ENCODE data around the gene HMMR.
A peak's percentile ranks its signal among the peaks of the same experiment; 100 is the strongest.
"Not testable (repeated sequence)": the region's sequence is repeated elsewhere in the genome, so short reads cannot be mapped to it uniquely, and the experiment has no call there.

Gene HMMR, protein sequence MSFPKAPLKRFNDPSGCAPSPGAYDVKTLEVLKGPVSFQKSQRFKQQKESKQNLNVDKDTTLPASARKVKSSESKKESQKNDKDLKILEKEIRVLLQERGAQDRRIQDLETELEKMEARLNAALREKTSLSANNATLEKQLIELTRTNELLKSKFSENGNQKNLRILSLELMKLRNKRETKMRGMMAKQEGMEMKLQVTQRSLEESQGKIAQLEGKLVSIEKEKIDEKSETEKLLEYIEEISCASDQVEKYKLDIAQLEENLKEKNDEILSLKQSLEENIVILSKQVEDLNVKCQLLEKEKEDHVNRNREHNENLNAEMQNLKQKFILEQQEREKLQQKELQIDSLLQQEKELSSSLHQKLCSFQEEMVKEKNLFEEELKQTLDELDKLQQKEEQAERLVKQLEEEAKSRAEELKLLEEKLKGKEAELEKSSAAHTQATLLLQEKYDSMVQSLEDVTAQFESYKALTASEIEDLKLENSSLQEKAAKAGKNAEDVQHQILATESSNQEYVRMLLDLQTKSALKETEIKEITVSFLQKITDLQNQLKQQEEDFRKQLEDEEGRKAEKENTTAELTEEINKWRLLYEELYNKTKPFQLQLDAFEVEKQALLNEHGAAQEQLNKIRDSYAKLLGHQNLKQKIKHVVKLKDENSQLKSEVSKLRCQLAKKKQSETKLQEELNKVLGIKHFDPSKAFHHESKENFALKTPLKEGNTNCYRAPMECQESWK

DNA sequence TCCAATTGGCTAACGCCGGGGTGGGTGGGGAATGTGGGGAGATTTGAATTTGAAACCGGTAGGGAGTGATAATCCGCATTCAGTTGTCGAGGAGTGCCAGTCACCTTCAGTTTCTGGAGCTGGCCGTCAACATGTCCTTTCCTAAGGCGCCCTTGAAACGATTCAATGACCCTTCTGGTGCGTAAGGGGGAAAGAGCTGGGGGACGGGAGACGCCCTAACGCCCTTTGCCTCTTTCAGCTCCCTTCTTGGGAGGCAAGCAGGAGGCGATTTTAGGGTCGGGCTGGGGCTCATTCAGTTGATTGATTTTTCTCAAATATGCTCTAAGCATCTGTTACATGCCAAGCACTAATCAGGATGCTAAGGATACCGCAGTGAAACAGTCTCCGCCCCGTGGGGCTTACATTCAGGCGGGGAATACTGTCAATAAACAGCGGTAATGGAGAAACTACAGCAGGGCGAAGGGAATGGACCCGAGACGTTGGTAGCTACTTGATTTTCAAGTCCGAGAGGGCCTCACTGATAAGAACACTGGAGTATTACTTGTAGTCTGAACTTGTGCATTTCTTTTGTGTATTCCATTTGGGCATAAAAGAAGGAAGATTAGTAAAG is at the start of gene HMMR:
Gene HMMR, plus strand, starts transcription at position 71 of the 610 bp plus-strand sequence. Its CDS starts 61 bp downstream, at position 132.
- no peak for DNase-seq (ENCODE audit: low read depth, low spot score)

DNA sequence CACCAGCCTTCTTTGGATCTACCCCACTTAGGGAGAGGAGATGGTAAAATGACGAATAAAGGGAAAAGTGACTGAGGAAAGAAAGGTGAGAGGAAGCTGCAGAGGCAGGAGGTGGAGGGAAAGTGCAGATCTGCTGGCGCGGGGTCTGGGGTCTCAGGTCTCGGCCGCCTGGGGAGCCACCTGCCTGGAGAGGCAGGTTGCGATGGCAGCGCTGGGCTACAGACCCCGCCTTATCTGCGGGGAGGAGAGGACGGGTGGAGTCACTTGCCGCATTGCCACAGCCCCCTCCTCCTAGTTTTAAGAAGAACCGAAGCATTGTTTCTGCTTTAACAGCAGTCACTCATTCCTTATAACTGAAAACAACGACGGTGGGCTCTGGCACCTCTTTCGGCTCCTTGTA is 44.8 kb upstream of the HMMR start:
- DNase-seq (ENCODE audit: low read depth, low spot score) = not testable (repeated sequence)

DNA sequence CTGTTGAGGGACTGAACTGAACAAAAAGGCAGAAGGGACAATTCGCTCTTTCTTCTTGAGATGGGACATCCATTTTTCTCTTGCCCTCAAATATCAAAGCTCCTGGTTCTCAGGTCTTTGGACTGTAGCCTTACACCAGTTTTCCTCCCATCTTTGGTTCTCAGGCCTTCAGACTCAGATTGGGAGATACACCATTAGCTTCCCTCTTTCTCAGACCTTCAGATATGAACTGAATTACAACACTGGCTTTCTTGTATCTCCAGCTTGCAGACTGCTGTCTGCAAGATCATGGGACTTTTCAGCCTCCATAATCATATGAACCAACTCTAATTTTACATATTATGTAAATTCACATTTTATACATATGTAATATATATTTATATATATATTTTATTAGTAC is 35.6 kb upstream of the HMMR start:
- DNase-seq (ENCODE audit: low read depth, low spot score) = no peak

DNA sequence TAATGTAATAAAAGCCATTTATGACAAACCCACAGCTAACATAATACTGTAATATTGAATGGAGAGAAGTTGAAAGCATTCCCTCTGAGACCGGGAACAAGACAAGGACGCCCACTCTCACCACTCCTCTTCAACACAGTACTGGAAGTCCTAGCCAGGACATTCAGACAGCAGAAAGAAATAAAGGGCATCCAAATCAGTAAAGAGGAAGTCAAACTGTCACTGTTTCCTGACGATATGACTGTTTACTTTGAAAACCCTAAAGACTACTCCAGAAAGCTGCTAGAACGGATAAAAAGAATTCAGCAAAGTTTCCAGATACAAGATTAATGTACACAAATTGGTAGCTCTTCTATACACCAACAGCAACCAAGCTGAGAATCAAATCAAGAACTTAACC is 34.3 kb upstream of the HMMR start:
- not testable (repeated sequence) for DNase-seq (ENCODE audit: low read depth, low spot score)

DNA sequence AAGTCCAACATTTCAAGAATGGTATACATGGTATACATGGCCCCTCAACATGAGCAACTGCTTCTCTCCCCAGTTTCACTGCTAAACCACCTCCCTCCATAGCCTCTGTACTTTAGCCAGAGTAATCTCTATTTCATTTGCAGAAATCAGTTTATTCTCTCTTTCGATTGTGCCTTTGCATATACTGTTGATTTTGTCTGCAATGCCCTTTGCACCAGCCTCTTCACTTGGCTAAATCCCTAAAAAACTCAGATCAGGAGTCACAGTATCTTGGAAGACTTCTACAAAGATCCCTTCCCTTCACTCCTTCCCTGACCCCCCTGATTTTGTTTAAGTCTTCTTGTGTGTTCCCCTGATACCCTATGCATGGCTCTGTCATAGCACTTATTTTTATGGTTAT is 27.9 kb upstream of the HMMR start:
- no peak for DNase-seq (ENCODE audit: low read depth, low spot score)

DNA sequence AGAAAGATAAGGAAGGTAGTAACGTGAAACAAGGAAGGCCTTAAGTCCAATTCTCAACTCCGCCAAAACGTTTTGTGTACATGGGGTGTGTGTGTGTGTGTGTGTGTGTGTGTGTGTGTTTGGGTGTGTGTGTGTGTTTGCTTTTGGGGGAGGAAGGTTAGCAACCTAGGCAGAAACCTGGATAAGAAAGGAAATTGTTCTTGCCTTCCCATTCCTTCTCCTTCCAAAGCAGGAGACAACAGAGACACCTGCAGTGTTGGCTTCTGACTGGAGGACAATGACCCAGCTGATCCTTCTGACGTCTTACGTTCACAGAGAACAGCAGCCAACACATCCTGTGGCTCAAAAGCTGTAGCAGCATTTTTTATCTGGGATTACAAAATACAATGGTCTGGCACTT is 27.2 kb upstream of the HMMR start:
- no peak for DNase-seq (ENCODE audit: low read depth, low spot score)

DNA sequence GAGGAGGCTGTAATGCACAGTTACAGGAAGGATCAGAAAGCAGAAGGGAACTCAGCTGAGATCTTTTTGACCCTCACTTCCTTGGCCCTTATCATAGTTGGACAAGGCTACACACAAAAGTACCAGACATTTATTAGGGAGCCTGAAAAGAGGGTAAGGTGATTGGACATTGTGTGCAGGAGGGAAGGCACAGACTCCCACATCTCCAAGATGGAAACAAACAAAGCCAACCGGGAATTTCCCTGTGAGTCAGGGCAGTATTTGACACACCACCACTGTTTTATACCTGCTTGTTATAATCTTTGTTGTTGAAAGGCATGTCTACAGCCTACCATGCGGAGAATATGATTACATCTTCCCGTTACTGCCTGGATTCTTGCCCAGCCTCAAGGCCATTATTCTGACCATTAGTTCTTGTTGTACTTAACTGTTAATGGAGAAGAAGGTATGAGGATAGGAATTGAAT is 26.0 kb upstream of the HMMR start:
- DNase-seq (ENCODE audit: low read depth, low spot score) = no peak

DNA sequence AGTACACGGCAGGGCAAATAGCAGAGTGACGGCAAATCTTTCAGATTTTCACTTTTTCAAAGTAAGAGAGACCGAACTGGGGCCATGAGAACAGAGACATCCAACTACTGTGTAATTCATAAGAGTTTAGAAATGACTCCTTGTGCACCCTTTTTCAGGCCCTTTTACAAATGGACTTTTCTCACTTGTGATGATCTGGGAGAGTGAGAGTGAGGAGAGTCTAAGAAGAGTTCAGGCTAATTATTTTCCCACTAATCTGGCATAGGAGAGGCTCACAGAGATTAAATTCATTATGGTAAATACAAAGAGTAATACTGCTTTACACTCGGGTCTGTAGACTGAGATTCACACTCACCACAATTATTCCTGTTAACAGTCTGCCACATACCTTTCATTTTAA is 23.9 kb upstream of the HMMR start:
- no peak for DNase-seq (ENCODE audit: low read depth, low spot score)

DNA sequence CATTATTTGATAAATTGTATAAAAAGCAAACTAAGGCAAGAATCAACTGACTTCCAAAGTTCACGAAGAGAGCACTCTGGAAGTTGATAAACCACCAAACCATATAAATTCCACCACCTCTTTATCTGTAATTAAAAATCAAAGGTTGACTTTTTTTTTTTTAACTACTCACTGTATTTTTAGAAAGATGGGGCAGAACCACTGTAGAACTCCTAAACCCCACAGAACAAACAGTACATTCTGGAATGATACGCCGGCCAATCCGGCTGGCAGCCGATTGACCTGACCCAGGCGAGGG is 23.5 kb upstream of the HMMR start:
- no peak for DNase-seq (ENCODE audit: low read depth, low spot score)

DNA sequence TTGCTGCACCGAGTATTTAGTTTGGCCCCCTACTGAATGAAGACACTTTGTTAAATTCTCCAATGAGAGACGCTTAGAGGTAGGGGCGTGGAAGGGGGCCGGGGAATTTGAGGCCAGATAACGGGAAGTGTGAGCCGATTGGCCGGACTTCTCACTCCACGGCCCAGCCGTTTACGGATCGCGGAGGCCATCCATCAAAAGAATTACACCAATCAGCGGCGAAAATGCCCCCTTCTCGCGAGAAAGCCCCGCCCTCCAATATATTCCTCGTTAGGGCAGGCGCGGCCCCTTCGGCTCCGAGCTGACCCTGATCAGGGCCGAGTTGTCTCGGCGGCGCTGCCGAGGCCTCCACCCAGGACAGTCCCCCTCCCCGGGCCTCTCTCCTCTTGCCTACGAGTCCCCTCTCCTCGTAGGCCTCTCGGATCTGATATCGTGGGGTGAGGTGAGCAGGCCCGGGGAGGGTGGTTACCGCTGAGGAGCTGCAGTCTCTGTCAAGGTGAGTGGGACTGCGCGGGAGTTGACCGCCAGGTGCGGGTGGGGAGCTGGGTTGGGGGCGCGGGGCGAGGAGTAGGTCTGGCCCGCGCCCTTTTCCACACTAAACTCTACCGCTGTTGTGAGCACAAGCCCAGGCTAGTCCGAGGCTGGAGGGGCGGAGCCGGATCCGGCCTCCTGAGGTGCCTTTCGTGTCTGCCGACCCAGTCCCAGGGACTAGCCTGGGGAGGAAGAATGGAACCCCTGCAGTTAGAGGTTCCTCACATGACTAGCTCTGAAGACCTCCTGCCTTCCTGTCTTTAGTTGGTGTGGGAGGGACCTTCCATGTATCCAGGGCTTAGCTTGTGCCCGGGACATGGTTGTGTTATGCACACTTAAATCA is 22.9 kb upstream of the HMMR start, which contains the start of gene CCNG1:
Gene CCNG1, plus strand, starts transcription at position 287 of the 874 bp plus-strand sequence. CDS start 1,662 bp downstream, outside the sequence.
- peak; percentile 81 for DNase-seq (ENCODE audit: low read depth, low spot score)

DNA sequence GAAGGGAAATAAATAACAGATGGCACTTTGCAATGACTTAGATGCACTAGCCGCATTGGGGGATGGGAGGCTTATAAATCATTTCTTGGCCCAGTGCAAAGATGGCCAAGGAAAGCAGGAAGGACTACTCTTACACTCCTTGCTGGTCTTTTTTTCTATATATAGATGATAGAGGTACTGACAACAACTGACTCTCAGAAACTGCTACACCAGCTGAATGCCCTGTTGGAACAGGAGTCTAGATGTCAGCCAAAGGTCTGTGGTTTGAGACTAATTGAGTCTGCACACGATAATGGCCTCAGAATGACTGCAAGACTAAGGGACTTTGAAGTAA is 21.4 kb upstream of the HMMR start:
- DNase-seq (ENCODE audit: low read depth, low spot score) = no peak

DNA sequence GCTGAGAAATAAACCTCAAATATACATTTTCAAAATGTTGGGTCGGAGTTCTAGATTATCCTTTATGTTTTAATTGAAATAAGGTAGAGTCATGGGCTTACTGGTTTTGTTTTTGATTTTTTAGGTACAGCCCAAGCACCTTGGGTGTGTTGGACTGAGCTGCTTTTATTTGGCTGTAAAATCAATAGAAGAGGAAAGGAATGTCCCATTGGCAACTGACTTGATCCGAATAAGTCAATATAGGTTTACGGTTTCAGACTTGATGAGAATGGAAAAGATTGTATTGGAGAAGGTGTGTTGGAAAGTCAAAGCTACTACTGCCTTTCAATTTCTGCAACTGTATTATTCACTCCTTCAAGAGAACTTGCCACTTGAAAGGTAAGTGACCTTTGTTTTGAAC is 19.5 kb upstream of the HMMR start:
- DNase-seq (ENCODE audit: low read depth, low spot score) = no peak

DNA sequence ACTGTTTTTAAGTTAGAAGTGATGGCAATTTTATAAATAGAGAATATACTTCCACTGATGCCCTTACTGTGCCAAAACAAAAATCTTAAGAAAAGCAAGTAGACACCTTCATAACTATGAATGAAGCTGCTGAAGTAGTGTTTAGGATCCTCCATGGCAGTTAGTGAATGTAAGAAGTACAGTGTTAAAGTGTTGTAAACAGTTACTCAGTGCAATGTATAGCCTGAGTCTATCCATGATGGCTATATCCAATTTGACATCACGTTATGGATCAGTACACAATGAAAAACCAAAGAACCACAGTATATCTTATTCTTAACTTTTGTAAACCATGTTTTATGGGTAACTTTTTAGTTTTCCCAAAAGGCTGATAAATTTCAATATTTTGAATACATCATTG is 15.9 kb upstream of the HMMR start:
- no peak for DNase-seq (ENCODE audit: low read depth, low spot score)

DNA sequence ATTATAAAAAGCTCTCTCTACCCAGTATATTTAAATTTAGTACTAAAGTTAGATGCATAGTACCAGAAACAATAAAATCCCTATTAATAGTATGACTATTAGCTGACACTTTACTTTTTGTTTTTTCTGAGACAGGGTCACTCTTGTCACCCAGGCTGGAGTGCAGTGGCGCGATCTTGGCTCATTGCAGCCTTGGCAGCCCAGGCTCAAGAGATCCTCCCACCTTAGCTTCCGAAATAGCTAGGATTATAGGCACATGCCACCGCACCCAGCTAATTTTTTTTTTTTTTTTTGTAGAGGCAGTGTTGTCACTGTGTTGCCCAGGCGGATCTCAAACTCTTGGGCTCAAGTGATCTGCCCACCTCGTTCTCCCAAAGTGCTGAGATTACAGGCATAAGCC is 15.1 kb upstream of the HMMR start:
- no peak for DNase-seq (ENCODE audit: low read depth, low spot score)

DNA sequence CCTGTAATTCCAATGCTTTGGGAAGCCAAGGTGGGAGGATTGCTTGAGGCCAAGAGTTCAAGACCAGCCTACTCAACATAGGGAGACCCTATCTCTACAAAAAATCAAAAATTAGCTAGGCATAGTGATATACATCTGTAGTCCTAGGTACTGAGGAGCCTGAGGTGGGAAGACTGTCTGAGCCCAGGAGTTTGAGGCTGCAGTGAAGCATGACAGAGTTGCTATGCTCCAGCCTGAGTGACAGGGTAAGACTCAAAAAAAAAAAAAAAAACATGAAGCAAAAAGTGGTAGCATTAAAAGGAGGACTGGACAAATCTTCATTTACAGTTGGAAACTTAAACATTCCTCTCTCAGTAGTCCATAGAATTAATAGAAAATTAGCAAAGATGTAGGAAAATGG is 13.2 kb upstream of the HMMR start:
- no peak for DNase-seq (ENCODE audit: low read depth, low spot score)

DNA sequence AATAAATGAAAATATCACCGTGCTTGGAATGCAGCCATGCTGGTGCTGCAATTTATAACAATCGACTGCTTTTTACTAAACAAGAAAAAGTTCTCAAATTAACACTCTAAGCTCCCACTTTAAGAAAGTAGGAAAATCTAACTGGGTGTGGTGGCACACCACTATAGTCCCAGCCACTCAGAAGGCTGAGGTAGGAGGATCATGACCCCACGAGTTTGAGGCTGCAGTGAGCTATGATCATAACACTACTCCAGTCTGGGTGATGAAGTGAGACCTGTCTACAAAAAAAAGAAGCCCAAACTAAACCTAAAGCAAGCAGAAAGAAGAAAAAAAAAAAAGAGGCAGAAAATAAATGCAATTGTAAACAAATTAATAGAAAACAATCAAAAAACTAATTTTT is 12.6 kb upstream of the HMMR start:
- DNase-seq (ENCODE audit: low read depth, low spot score) = no peak

DNA sequence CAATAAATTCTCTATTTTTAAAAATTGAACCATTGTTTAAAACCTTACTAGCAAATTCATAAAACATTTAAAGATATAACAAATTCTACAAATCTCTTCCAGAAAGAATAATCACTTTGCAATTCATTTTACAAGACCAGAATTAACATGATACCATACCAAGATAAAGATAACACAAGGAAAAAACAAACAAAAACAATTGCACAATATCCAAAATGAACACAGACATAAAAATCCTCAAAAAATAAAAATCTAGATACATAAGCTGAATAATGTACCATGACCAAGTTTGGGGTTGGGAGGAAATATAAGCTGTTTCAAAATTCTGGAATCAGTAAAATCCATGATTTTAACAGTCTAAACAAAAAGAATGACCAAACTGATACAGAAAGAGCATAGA is 11.9 kb upstream of the HMMR start:
- no peak for DNase-seq (ENCODE audit: low read depth, low spot score)

DNA sequence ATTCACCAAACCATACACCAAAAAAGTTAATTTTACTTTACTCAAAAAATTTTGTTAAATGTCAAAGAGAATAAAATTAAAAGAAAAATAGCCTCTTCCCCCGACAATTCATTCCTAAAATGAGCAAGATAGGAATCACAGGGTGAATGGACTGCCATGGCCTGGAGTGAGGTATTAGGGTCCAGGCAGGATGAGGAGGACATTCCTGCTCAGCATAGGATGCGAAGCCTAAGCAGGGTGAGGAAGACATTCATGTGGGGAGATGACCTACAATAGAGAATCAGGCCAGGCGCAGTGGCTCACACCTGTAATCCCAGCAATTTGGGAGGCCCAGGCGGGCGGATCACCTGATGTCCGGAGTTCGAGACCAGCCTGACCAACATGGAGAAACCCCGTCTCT is 8.9 kb upstream of the HMMR start:
- no peak for DNase-seq (ENCODE audit: low read depth, low spot score)

DNA sequence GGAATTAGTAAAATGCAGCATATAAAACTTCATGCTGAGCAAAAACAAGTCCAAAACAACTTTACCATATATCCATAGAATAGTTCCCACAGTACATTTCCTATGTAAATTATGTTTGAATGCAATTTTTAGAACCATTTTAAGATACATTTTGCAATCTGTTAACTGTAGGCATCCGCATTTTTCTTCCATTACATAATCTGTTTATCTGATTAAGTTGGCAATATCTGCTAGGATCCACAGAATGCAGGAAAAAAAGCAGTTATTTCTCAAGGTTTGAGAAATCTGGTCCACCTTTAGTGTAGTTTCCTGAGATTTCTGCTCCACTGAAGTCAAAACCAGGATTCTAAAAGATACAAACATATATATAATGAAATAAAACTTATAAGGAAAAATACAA is 6.7 kb upstream of the HMMR start:
- DNase-seq (ENCODE audit: low read depth, low spot score) = no peak

DNA sequence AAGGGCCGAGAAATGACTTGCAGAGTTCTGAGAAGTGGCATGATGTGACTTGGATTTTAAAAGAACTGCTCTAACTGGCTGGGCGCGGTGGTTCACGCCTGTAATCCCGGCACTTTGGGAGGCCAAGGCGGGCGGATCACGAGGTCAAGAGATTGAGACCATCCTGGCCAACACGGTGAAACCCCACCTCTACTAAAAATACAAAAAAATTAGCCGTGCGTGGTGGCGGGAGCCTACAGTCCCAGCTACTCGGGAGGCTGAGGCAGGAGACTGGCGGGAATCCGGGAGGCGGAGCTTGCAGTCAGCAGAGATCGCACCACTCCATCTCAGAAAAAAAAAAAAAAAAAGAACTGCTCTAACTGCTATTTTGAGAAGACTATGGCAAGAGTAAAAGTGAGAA is 5.0 kb upstream of the HMMR start:
- not testable (repeated sequence) for DNase-seq (ENCODE audit: low read depth, low spot score)

DNA sequence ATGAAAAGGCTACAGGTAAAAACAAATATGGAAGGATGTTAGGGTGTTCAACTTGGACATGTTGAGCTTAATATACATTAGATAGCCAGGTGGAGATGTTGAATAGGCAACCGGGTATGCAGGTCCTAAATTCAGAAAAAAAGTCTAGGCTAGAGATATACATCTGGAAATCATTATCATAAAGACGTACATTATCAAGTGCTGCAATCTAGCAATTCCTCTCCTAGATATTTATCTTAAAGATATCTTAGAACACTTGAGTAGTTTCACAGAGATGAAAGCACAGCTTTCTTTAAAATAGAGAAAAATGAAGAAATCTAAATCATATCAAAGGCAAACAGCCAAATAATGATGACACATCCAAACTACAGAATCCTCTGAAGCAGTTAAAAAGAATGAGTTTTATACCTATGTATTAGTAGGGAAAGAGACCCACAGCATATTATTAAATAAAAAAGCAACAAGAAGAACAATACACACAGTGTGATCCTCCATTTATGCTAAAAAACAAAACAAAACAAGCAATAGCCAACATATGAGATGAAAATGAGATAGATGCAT is 4.3 kb upstream of the HMMR start:
- DNase-seq (ENCODE audit: low read depth, low spot score) = no peak

DNA sequence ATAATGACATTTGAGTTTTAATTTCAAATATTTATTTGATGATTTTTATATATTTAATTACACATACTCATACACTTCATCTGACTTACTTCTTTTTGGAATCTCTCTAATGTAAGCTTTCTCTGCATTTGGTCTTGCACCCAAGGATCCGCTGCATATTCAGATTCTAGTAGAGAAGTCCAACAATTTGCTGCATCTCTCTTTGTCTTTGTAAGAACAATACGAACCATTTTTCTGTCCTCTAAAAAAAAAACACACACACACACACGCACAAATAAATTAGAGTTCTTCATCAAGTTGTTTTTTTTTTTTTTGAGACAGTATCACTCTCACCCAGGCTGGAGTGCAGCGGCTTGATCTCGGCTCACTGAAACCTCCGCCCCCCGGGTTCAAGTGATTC is 3.6 kb upstream of the HMMR start:
- no peak for DNase-seq (ENCODE audit: low read depth, low spot score)

All from activated CD4-positive, CD25-positive, alpha-beta regulatory T cell treated with anti-CD3 and anti-CD28 coated beads, Interleukin-2, amount 50 U/mL, for 16 hours (primary cell).